H1 (cell line): ENCODE measurements around the gene DRC3. TPM values are rescaled to one million over a fixed set of nuclear protein-coding genes. Genes with fewer than 3 reads are reported as not detected.

ENCODE experiments used
- CTCF ChIA-PET: fragments of 300-600 bp; sonication (Branson Sonifier 250); formaldehyde crosslinking; loops from one replicate; lab custom pipeline; 2021; ENCODE audit not compliant: partially characterized antibody; lab: Charles Lee
- POLR2A ChIA-PET: fragments of 300-600 bp; sonication (Branson Sonifier 250); formaldehyde crosslinking; loops from one replicate; lab custom pipeline; 2021; ENCODE audit warnings: inconsistent platforms; ENCODE audit not compliant: partially characterized antibody; lab: Charles Lee
- DNase-seq, 2 experiments: peaks; one replicate each; pipeline versions ENCODE4 v3.0.0 to v3.0.0-alpha.2; 2010 to 2022; ENCODE audit warnings: low spot score in 2 of 2, low read depth in 1 of 2, mixed read lengths in 1 of 2
- FAIRE-seq: peaks from 2 replicates; lab custom pipeline; 2011; peaks lifted over from hg19 to GRCh38; lab: Jason Lieb, UNC
- H2AFZ ChIP-seq: 2 replicates; pipeline ENCODE4 v1.8.1; 2012; ENCODE audit warnings: low read length, inconsistent platforms
- H2AK5ac ChIP-seq: 2 replicates; pipeline ENCODE4 v1.6.1; 2013; ENCODE audit warnings: low read depth, low read length
- H2BK120ac ChIP-seq: replicated peaks from 2 replicates; pipeline ENCODE3; 2013; ENCODE audit warnings: low read depth, low read length, inconsistent platforms
- H2BK12ac ChIP-seq: 2 replicates; pipeline ENCODE4 v1.6.1; 2013; ENCODE audit warnings: low read depth, low read length
- H2BK15ac ChIP-seq: 2 replicates; pipeline ENCODE4 v1.6.1; 2013; ENCODE audit warnings: low read length
- H2BK20ac ChIP-seq: 2 replicates; pipeline ENCODE4 v1.6.1; 2013; ENCODE audit warnings: low read length
- H2BK5ac ChIP-seq: 2 replicates; pipeline ENCODE4 v1.6.1; 2013; ENCODE audit warnings: low read depth, low read length
- H3K14ac ChIP-seq: 2 replicates; pipeline ENCODE4 v1.6.1; 2013; ENCODE audit warnings: inconsistent platforms; ENCODE audit not compliant: insufficient read length
- H3K18ac ChIP-seq: 2 replicates; pipeline ENCODE4 v1.6.1; 2013; ENCODE audit warnings: low read length; ENCODE audit errors: extremely low read depth
- H3K23ac ChIP-seq: 2 replicates; pipeline ENCODE4 v1.6.1; 2013; ENCODE audit warnings: inconsistent platforms; ENCODE audit not compliant: insufficient read length
- H3K23me2 ChIP-seq: 2 replicates; pipeline ENCODE4 v1.6.1; 2013; ENCODE audit warnings: low read depth, low read length
- H3K27ac ChIP-seq: 2 replicates; pipeline ENCODE4 v1.6.1; 2011; ENCODE audit warnings: low read depth, low read length, inconsistent platforms
- H3K27me3 ChIP-seq, 4 experiments: replicated peaks in 1 of 4; 1 replicate in 1 of 4; 2 replicates in 3 of 4; pipeline versions ENCODE4 v1.6.1 to v1.8.1; 2011 to 2013; ENCODE audit warnings: low read length in 3 of 4, mild to moderate bottlenecking in 3 of 4, inconsistent platforms in 2 of 4, mixed read lengths in 2 of 4, moderate library complexity in 1 of 4; ENCODE audit not compliant: control insufficient read depth in 3 of 4, insufficient read depth in 3 of 4; ENCODE audit errors: extremely low read depth in 1 of 4
- H3K36me3 ChIP-seq, 4 experiments: 2 replicates each; pipeline versions ENCODE4 v1.6.1 to v1.8.1; 2011 to 2013; ENCODE audit warnings: mild to moderate bottlenecking in 4 of 4, low read length in 3 of 4, moderate library complexity in 2 of 4, control low read depth in 1 of 4, inconsistent platforms in 1 of 4; ENCODE audit not compliant: insufficient read depth in 4 of 4, control insufficient read depth in 2 of 4
- H3K4ac ChIP-seq: replicated peaks from 2 replicates; pipeline ENCODE3; 2013; ENCODE audit warnings: low read length, low read depth, mixed read lengths, inconsistent platforms; ENCODE audit not compliant: insufficient read length
- H3K4me1 ChIP-seq, 4 experiments: replicated peaks in 1 of 4; 1 replicate in 1 of 4; 2 replicates in 3 of 4; pipeline versions ENCODE4 v1.6.1 to v1.8.1; 2011 to 2013; ENCODE audit warnings: low read length in 3 of 4, inconsistent platforms in 2 of 4, mixed read lengths in 1 of 4; ENCODE audit not compliant: insufficient read depth in 4 of 4, control insufficient read depth in 3 of 4
- H3K4me2 ChIP-seq, 2 experiments: 2 replicates each; pipeline versions ENCODE4 v1.6.1 to v1.8.1; 2011 to 2013; ENCODE audit warnings: low read depth in 2 of 2, low read length in 2 of 2, control low read depth in 1 of 2, inconsistent platforms in 1 of 2, mild to moderate bottlenecking in 1 of 2; ENCODE audit not compliant: insufficient read depth in 1 of 2
- H3K4me3 ChIP-seq, 4 experiments: fragments of 200-600, 300-600 bp in 1 of 4; sonication (generic), shearing (Covaris generic), sonication (Bioruptor Twin) in 1 of 4; 2 replicates each; pipeline versions ENCODE4 v1.5.1 to v1.8.1; 2011 to 2016; ENCODE audit warnings: low read length in 4 of 4, low read depth in 3 of 4, control low read depth in 2 of 4, inconsistent platforms in 2 of 4, mild to moderate bottlenecking in 2 of 4, mixed read lengths in 1 of 4, moderate library complexity in 1 of 4; ENCODE audit not compliant: insufficient read depth in 2 of 4; ENCODE audit errors: extremely low read depth in 1 of 4
- H3K56ac ChIP-seq: replicated peaks from 2 replicates; pipeline ENCODE3; 2013; ENCODE audit warnings: low read depth, mild to moderate bottlenecking, mixed read lengths, low read length, inconsistent platforms; ENCODE audit not compliant: insufficient read length
- H3K79me1 ChIP-seq: 2 replicates; pipeline ENCODE4 v1.6.1; 2013; ENCODE audit warnings: low read depth, low read length, control low read depth
- H3K79me2 ChIP-seq, 2 experiments: 2 replicates each; pipeline versions ENCODE4 v1.6.1 to v1.8.1; 2012 to 2013; ENCODE audit warnings: low read length in 2 of 2, mild to moderate bottlenecking in 2 of 2, inconsistent platforms in 1 of 2; ENCODE audit not compliant: insufficient read depth in 2 of 2, control insufficient read depth in 1 of 2
- H3K9ac ChIP-seq, 4 experiments: replicated peaks in 1 of 4; 1 replicate in 1 of 4; 2 replicates in 3 of 4; pipeline versions ENCODE4 v1.6.1 to v1.8.1; 2011 to 2013; ENCODE audit warnings: low read depth in 3 of 4, low read length in 3 of 4, control low read depth in 2 of 4, mild to moderate bottlenecking in 2 of 4, moderate library complexity in 2 of 4, inconsistent platforms in 1 of 4; ENCODE audit errors: extremely low read depth in 1 of 4
- H3K9me3 ChIP-seq, 2 experiments: 2 replicates each; pipeline versions ENCODE4 v1.6.1 to v1.8.1; 2012 to 2013; ENCODE audit warnings: mild to moderate bottlenecking in 2 of 2, moderate library complexity in 2 of 2, control low read depth in 1 of 2, inconsistent platforms in 1 of 2, low read depth in 1 of 2, low read length in 1 of 2, mixed read lengths in 1 of 2; ENCODE audit not compliant: insufficient read depth in 2 of 2
- H4K20me1 ChIP-seq, 2 experiments: replicated peaks in 1 of 2; 2 replicates each; pipeline versions ENCODE3 to v1.8.1; 2011 to 2013; ENCODE audit warnings: inconsistent platforms in 2 of 2, low read length in 2 of 2, mild to moderate bottlenecking in 1 of 2; ENCODE audit not compliant: insufficient read depth in 2 of 2, control insufficient read depth in 1 of 2
- H4K5ac ChIP-seq: 2 replicates; pipeline ENCODE4 v1.6.1; 2013; ENCODE audit warnings: low read length, low read depth, mixed read lengths, inconsistent platforms; ENCODE audit not compliant: insufficient read length
- H4K8ac ChIP-seq: 2 replicates; pipeline ENCODE4 v1.8.0; 2013; ENCODE audit warnings: mild to moderate bottlenecking, moderate library complexity, low read length, inconsistent platforms; ENCODE audit not compliant: insufficient read depth; ENCODE audit errors: extremely low read depth
- H4K91ac ChIP-seq: replicated peaks from 2 replicates; pipeline ENCODE3; 2013; ENCODE audit warnings: low read length, mixed read lengths, inconsistent platforms; ENCODE audit not compliant: insufficient read length
- GTF2F1 ChIP-seq: IDR thresholded peaks from 2 replicates; pipeline ENCODE4 v1.6.1; 2012; ENCODE audit warnings: low read depth, low read length, improper control_type of control experiment, borderline replicate concordance
- SIRT6 ChIP-seq: IDR thresholded peaks from one replicate; pipeline ENCODE4 v1.7.1; 2012; ENCODE audit warnings: low read length, inconsistent platforms
- SP1 ChIP-seq: IDR thresholded peaks from 2 replicates; pipeline ENCODE4 v1.6.1; 2011; ENCODE audit warnings: low read depth, low read length
- TBP ChIP-seq: IDR thresholded peaks from 2 replicates; pipeline ENCODE4 v1.6.1; 2011; ENCODE audit warnings: low read depth, low read length, improper control_type of control experiment
- WGBS, 2 experiments: shearing (Covaris generic) in 1 of 2; methylation state at CpG; one replicate each; pipeline versions ENCODE4 v1.1.6 to v1.1.7; 2013 to 2015; ENCODE audit warnings: low lambda C conversion rate in 2 of 2, mixed read lengths in 2 of 2, inconsistent platforms in 1 of 2, low coverage in 1 of 2, missing lambda C conversion rate in 1 of 2; ENCODE audit not compliant: insufficient replicate concordance in 2 of 2, insufficient coverage in 1 of 2, insufficient read length in 1 of 2; ENCODE audit errors: extremely low coverage in 1 of 2, missing lambda C conversion rate in 1 of 2; 5-methylcytosine and 5-hydroxymethylcytosine counted together
- long read RNA-seq, 2 experiments: library from RNA in 1 of 2; library from capped mRNA in 1 of 2; stranded (forward); transcript quantifications; one replicate each; pipeline ENCODE4 v2.0.0, GENCODE V29; 2021; ENCODE audit warnings: inconsistent platforms in 1 of 2
- polyA minus RNA-seq, 3 experiments: library from RNA; depleted of rRNA, polyadenylated mRNA; stranded (reverse); fragments of >200 nt; gene quantifications; 1 replicate in 2 of 3; 2 replicates in 1 of 3; pipeline ENCODE4 v1.2.3, GENCODE V29; 2011
- polyA plus RNA-seq, 7 experiments: library from polyadenylated mRNA; depleted of rRNA in 3 of 7; stranded (reverse) in 5 of 7; unstranded in 2 of 7; fragments of >200 nt in 5 of 7; fragments of 200-250 nt in 2 of 7; gene quantifications; 1 replicate in 5 of 7; 2 replicates in 1 of 7; 4 replicates in 1 of 7; pipeline versions ENCODE4 v1.2.1 to v1.2.3, GENCODE V29; 2011 to 2013; ENCODE audit warnings: missing spikeins in 2 of 7, mixed read lengths in 2 of 7
- total RNA-seq: library from RNA; stranded (reverse); fragmentation: NEBNext Ultra II Directional; extraction: Animal tissue kit (Norgen Biotek cat#: 25700); gene quantifications from 2 replicates; pipeline ENCODE4 v1.2.1, GENCODE V29; 2021
- TF ChIP-seq, protein P1 (sequence below): IDR thresholded peaks from 2 replicates; pipeline ENCODE4 v1.6.1; 2011; ENCODE audit warnings: low read length, improper control_type of control experiment

Gene DRC3, protein sequence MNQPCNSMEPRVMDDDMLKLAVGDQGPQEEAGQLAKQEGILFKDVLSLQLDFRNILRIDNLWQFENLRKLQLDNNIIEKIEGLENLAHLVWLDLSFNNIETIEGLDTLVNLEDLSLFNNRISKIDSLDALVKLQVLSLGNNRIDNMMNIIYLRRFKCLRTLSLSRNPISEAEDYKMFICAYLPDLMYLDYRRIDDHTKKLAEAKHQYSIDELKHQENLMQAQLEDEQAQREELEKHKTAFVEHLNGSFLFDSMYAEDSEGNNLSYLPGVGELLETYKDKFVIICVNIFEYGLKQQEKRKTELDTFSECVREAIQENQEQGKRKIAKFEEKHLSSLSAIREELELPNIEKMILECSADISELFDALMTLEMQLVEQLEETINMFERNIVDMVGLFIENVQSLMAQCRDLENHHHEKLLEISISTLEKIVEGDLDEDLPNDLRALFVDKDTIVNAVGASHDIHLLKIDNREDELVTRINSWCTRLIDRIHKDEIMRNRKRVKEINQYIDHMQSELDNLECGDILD
- total RNA-seq = not detected in 2 replicates
- 0.22 and 0.59 TPM in 2 replicates for polyA plus RNA-seq (2011; rRNA removed)
- 0.21 TPM for polyA plus RNA-seq (2011; cell fraction: cytosol; rRNA removed)
- 0.33 TPM for polyA plus RNA-seq (2011; cell fraction: nucleus; rRNA removed)
- polyA plus RNA-seq (2012, experiment 1 of 2) = 1.9 to 2.8 TPM (median 2.5 TPM) in 4 replicates
- 0.42 TPM for polyA plus RNA-seq (2012, experiment 2 of 2)
- under 0.01 TPM for polyA plus RNA-seq (2013, experiment 1 of 2)
- 0.09 TPM for polyA plus RNA-seq (2013, experiment 2 of 2)
- 0.10 and 0.73 TPM in 2 replicates for polyA minus RNA-seq (2011; rRNA and poly(A)+ RNA removed)
- polyA minus RNA-seq (2011; cell fraction: cytosol; rRNA and poly(A)+ RNA removed) = not detected
- 0.20 TPM for polyA minus RNA-seq (2011; cell fraction: nucleus; rRNA and poly(A)+ RNA removed)
- long read RNA-seq, experiment 1 = 0 reads
- long read RNA-seq, experiment 2 = 0 reads

DNA sequence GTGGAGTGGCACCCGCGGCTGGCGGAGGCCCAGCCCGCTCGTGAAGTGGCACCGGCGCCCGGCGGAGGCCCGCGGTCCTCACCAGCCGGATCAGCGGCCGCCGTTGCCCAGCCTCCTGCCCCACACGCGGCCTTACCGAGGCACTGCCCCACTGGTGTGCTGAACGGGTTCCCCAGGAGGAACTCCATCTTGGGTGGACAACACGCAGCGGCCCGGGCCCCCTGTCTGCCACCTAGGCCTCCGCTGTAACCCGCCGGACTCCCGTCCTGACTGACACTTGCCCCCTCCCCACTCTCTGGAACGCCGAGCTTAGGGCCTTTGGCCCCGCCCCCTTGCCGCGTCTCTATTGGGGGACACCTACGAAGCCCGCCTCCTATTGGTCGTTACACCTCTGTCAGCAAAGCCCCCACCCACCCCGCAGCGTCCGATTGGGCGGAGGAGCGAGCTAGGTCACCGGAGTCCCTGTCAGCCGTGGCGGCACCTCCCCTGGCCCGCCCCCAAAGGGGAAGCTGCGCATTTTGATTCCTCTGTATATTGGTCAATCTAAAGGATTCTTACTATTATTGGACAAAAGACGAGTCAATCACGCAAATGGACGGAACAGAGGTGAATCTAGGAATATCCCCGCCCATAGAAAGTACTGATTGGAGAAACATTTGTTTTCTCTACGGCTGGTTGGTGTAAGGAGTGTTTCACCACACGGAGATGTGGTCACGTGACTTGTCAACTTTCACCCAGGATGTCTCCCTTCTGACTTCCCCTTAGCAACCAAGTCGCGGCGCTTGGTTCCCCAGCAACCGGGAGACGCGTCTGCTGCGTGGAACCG lies at the start of gene DRC3, which contains the start of gene TOM1L2:
DRC3 (plus strand) TSS at position 737 of the 826 bp plus-strand sequence. CDS start 4,737 bp downstream, outside the sequence.
TOM1L2 (minus strand) TSS at position 275 of the 826 bp plus-strand sequence; CDS start at position 188, 87 bp downstream.
- Histone ChIP-seq H3K9me3 (no peaks in the 10 kb centered on the region), H2BK12ac (no peak within 1 kb of the TSS), H2BK120ac (no peak within 1 kb of the TSS), H2BK15ac (no peak within 1 kb of the TSS), H3K79me2 (no peaks in the 10 kb centered on the region), H3K4me3 (peak within 1 kb of the TSS; percentile 63 to 70 (median 64)), H3K36me3 (no peaks in the 10 kb centered on the region), H3K18ac (no peak within 1 kb of the TSS), H4K5ac (no peak within 1 kb of the TSS), H3K9ac (no peak within 1 kb of the TSS; a peak in 1 of 7 replicates), H3K4me2 (peak within 1 kb of the TSS; percentile 52 to 83), H3K56ac (no peak within 1 kb of the TSS), H2BK20ac (no peak within 1 kb of the TSS), H3K27me3 (no peaks in the 10 kb centered on the region), H3K79me1 (no peaks in the 10 kb centered on the region; the same call in 1 of the 2 replicates), H3K4ac (no peak within 1 kb of the TSS), H4K91ac (no peak within 1 kb of the TSS), H3K4me1 (peaks cover 0 to 5% (median 2%) of the 10 kb centered on the region in 4 experiments; a peak in 2 of 7 replicates), H2AFZ (peak within 1 kb of the TSS; percentile 78; the same call in 1 of the 2 replicates), H4K8ac (no peak within 1 kb of the TSS; the same call in 1 of the 2 replicates), H2BK5ac (no peak within 1 kb of the TSS), H2AK5ac (no peak within 1 kb of the TSS), H3K23me2 (peaks cover 5% of the 10 kb centered on the region; the same call in 1 of the 2 replicates), H3K27ac (no peak within 1 kb of the TSS), H4K20me1 (no peaks in the 10 kb centered on the region), H3K23ac (no peak within 1 kb of the TSS), H3K14ac (no peak within 1 kb of the TSS)
- POLR2A ChIA-PET = interaction anchor here (0.6 to 0.8 kb wide), 3 partner anchors 51 to 134 kb away, joined by 3 read pairs; no protein-coding TSS in a partner anchor
- DNase-seq (peak; percentile 99), FAIRE-seq (peak; percentile 100)
- CTCF ChIA-PET = interaction anchor here (0.8 to 2.1 kb wide), 5 partner anchors 12 to 83 kb away, joined by 3 to 5 read pairs (median 3); no protein-coding TSS in a partner anchor
- WGBS, 2 experiments = 2% methylated on average over 56 of the region's 59 CpGs; no CpG with 5 or more reads in 1 of the 2 experiments
- TF ChIP-seq SIRT6 (no peak), GTF2F1 (peak; percentile 77; the same call in 1 of the 2 replicates), SP1 (peak; percentile 100), TBP (no peak; the same call in 1 of the 2 replicates)
- TF ChIP-seq, protein P1, sequence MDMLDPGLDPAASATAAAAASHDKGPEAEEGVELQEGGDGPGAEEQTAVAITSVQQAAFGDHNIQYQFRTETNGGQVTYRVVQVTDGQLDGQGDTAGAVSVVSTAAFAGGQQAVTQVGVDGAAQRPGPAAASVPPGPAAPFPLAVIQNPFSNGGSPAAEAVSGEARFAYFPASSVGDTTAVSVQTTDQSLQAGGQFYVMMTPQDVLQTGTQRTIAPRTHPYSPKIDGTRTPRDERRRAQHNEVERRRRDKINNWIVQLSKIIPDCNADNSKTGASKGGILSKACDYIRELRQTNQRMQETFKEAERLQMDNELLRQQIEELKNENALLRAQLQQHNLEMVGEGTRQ = peak; percentile 97
